ENCODE measurements around the gene SLC26A11.

GRCh38 chr17:80296221-80296620 lies 76.0 kb downstream of the SLC26A11 start:
- TF ChIP-seq CTCF (IDR thresholded peaks at IDR 0.05), result no peak
- no peak for TF ChIP-seq POLR2A (IDR thresholded peaks at IDR 0.05)
- TF ChIP-seq POLR2AphosphoS5 (IDR thresholded peaks at IDR 0.05), result no peak
- TF ChIP-seq EP300 (IDR thresholded peaks at IDR 0.05), result no peak
